Renal cortical epithelial cell (primary cell): ENCODE data around the gene TTR. TPM values are rescaled to one million over a fixed set of nuclear protein-coding genes. Genes with fewer than 3 reads are reported as not detected.

Experiments used
- total RNA-seq: library from RNA; depleted of rRNA; stranded (reverse); fragments of >200 nt; gene quantifications from 2 replicates; pipeline ENCODE4 v1.2.3, GENCODE V29; 2014

TTR gene
- total RNA-seq, 1 donor from 2014 or later = not detected

Other genes starting within 250 kb of the TTR start
- gene DSG4, start 215.1 kb upstream of the TTR start, total RNA-seq = not detected in 2 replicates
- gene DSG3, start 144.1 kb upstream of the TTR start, total RNA-seq = 0.05 and 0.35 TPM in 2 replicates
- gene DSG2, start 93.7 kb upstream of the TTR start, total RNA-seq = 111 and 134 TPM in 2 replicates
- 6.4 and 6.9 TPM in 2 replicates for gene B4GALT6, start 92.7 kb downstream of the TTR start, total RNA-seq
- gene SLC25A52, start 169.0 kb downstream of the TTR start, total RNA-seq = 0.80 TPM in 1 of 2 replicates, not detected in the other